Glutamatergic neuron (in vitro differentiated cells): ENCODE data around the gene GINS2. TPM values are rescaled to one million over a fixed set of nuclear protein-coding genes. Genes with fewer than 3 reads are reported as not detected.

Experiments used
- DNase-seq: peaks from one replicate; pipeline ENCODE4 v3.0.0; 2022
- H3K27ac Mint-ChIP-seq: one replicate; pipeline ENCODE4 v1.8.0; 2020; ENCODE audit warnings: mild to moderate bottlenecking, mixed read lengths, inconsistent platforms; ENCODE audit not compliant: unreplicated experiment
- H3K27me3 Mint-ChIP-seq: one replicate; pipeline ENCODE4 v1.8.0; 2020; ENCODE audit warnings: mild to moderate bottlenecking, moderate library complexity, mixed read lengths, inconsistent platforms; ENCODE audit not compliant: unreplicated experiment
- H3K36me3 Mint-ChIP-seq: one replicate; pipeline ENCODE4 v1.8.0; 2020; ENCODE audit warnings: mild to moderate bottlenecking, mixed read lengths, inconsistent platforms; ENCODE audit not compliant: unreplicated experiment
- H3K4me1 Mint-ChIP-seq: one replicate; pipeline ENCODE4 v1.8.0; 2020; ENCODE audit warnings: mild to moderate bottlenecking, low read depth, mixed read lengths, inconsistent platforms; ENCODE audit not compliant: unreplicated experiment
- H3K4me3 Mint-ChIP-seq: one replicate; pipeline ENCODE4 v1.8.0; 2020; ENCODE audit warnings: mild to moderate bottlenecking, mixed read lengths, inconsistent platforms; ENCODE audit not compliant: unreplicated experiment
- H3K9me3 Mint-ChIP-seq: one replicate; pipeline ENCODE4 v1.8.0; 2020; ENCODE audit warnings: mild to moderate bottlenecking, moderate library complexity, mixed read lengths, inconsistent platforms; ENCODE audit not compliant: unreplicated experiment
- CTCF ChIP-seq: fragments of 200-600 bp; sonication (generic); IDR thresholded peaks from one replicate; pipeline ENCODE4 v1.5.0; 2021; ENCODE audit not compliant: partially characterized antibody, unreplicated experiment
- total RNA-seq: library from RNA; stranded (reverse); fragmentation: NEBNext Ultra II Directional; extraction: Animal tissue kit (Norgen Biotek cat#: 25700); gene quantifications from one replicate; pipeline ENCODE4 v1.2.1, GENCODE V29; 2021; ENCODE audit not compliant: unreplicated experiment

GINS2 gene
- total RNA-seq, 1 donor from 2014 or later: 7.1 TPM

GRCh38 chr16:85637808-85638647 lies 50.7 kb downstream of the GINS2 start:
- DNase-seq: no peak
- H3K36me3 Mint-ChIP-seq: no peaks in the 10 kb centered on the region
- peaks cover 10% of the 10 kb centered on the region for H3K4me1 Mint-ChIP-seq
- H3K27me3 Mint-ChIP-seq: peaks cover 25% of the 10 kb centered on the region
- H3K9me3 Mint-ChIP-seq: peaks cover 26% of the 10 kb centered on the region
- H3K27ac Mint-ChIP-seq: no peak overlapping the region
- H3K4me3 Mint-ChIP-seq: peak overlapping the region; percentile 65
- no peak for TF ChIP-seq CTCF

GRCh38 chr16:85637061-85637807 lies 51.5 kb downstream of the GINS2 start:
- Mint-ChIP-seq H3K36me3 (no peaks in the 10 kb centered on the region), H3K9me3 (peaks cover 24% of the 10 kb centered on the region), H3K4me1 (peaks cover 10% of the 10 kb centered on the region), H3K27ac (peak overlapping the region; percentile 17), H3K27me3 (peaks cover 27% of the 10 kb centered on the region), H3K4me3 (peak overlapping the region; percentile 15)
- no peak for DNase-seq
- no peak for TF ChIP-seq CTCF

GRCh38 chr16:85636234-85636812 lies 52.4 kb downstream of the GINS2 start:
- peaks cover 22% of the 10 kb centered on the region for H3K9me3 Mint-ChIP-seq
- no peak overlapping the region for H3K27ac Mint-ChIP-seq
- H3K4me3 Mint-ChIP-seq: no peak overlapping the region
- TF ChIP-seq CTCF: no peak
- H3K36me3 Mint-ChIP-seq: no peaks in the 10 kb centered on the region
- H3K27me3 Mint-ChIP-seq: peaks cover 25% of the 10 kb centered on the region
- DNase-seq: no peak
- H3K4me1 Mint-ChIP-seq: peaks cover 13% of the 10 kb centered on the region

GRCh38 chr16:85635545-85636140 lies 53.1 kb downstream of the GINS2 start:
- peak overlapping the region; percentile 64 for H3K27ac Mint-ChIP-seq
- no peak overlapping the region for H3K4me3 Mint-ChIP-seq
- peaks cover 21% of the 10 kb centered on the region for H3K9me3 Mint-ChIP-seq
- no peak for DNase-seq
- peaks cover 13% of the 10 kb centered on the region for H3K4me1 Mint-ChIP-seq
- peaks cover 21% of the 10 kb centered on the region for H3K27me3 Mint-ChIP-seq
- H3K36me3 Mint-ChIP-seq: no peaks in the 10 kb centered on the region
- no peak for TF ChIP-seq CTCF
